KMS-11 (cell line): ENCODE data around the gene ANKFY1.

Source experiments
- H2AFZ ChIP-seq: fragments of 200-600 bp; sonication (generic); 2 replicates; pipeline ENCODE4 v1.6.1; 2016; ENCODE audit warnings: antibody characterized with exemption, mixed run types, low read depth
- H3K27ac ChIP-seq: fragments of 200-600 bp; sonication (generic); 2 replicates; pipeline ENCODE4 v1.6.1; 2016; ENCODE audit warnings: mild to moderate bottlenecking, mixed run types
- H3K27me3 ChIP-seq: fragments of 200-600 bp; sonication (generic); 2 replicates; pipeline ENCODE4 v1.6.1; 2017; ENCODE audit warnings: mild to moderate bottlenecking, low read depth, mixed run types, moderate library complexity; ENCODE audit not compliant: insufficient read depth
- H3K36me3 ChIP-seq: fragments of 200-600 bp; sonication (generic); 2 replicates; pipeline ENCODE4 v1.6.1; 2017; ENCODE audit warnings: mild to moderate bottlenecking, mixed run types; ENCODE audit not compliant: insufficient read depth
- H3K4me1 ChIP-seq: fragments of 200-600 bp; sonication (generic); 2 replicates; pipeline ENCODE4 v1.6.1; 2016; ENCODE audit warnings: mild to moderate bottlenecking, low read depth, mixed run types; ENCODE audit not compliant: poor library complexity, severe bottlenecking
- H3K4me2 ChIP-seq: fragments of 200-600 bp; sonication (generic); 2 replicates; pipeline ENCODE4 v1.7.0; 2016; ENCODE audit warnings: mild to moderate bottlenecking, mixed run types
- H3K4me3 ChIP-seq: fragments of 200-600 bp; sonication (generic); IDR thresholded peaks from 2 replicates; pipeline ENCODE4 v1.6.1; 2017; ENCODE audit warnings: low read depth, low read length, mixed read lengths; ENCODE audit not compliant: insufficient read depth
- H3K79me2 ChIP-seq: fragments of 200-600 bp; sonication (generic); 2 replicates; pipeline ENCODE4 v1.6.1; 2016; ENCODE audit warnings: low read depth, mixed run types; ENCODE audit not compliant: insufficient read depth
- H3K9ac ChIP-seq: fragments of 200-600 bp; sonication (generic); 2 replicates; pipeline ENCODE4 v1.6.1; 2016; ENCODE audit warnings: mild to moderate bottlenecking, mixed run types
- H4K20me1 ChIP-seq: fragments of 200-600 bp; sonication (generic); 2 replicates; pipeline ENCODE4 v1.6.1; 2016; ENCODE audit warnings: mild to moderate bottlenecking, mixed run types; ENCODE audit not compliant: insufficient read depth
- CTCF ChIP-seq: fragments of 200-600 bp; sonication (generic); conservative IDR thresholded peaks from 2 replicates; pipeline ENCODE4 v1.6.1; 2017; ENCODE audit warnings: low read depth, mild to moderate bottlenecking, antibody characterized with exemption, low read length, moderate library complexity, mixed read lengths

Gene ANKFY1

GRCh38 chr17:4162321-4162720 is 101.5 kb downstream of the ANKFY1 start:
- no peak for TF ChIP-seq CTCF
- Histone ChIP-seq H3K4me3 (no peak overlapping the region), H3K4me2 (no peak overlapping the region), H3K27me3 (no peaks in the 10 kb centered on the region), H3K27ac (no peak overlapping the region), H4K20me1 (no peaks in the 10 kb centered on the region), H3K79me2 (no peaks in the 10 kb centered on the region), H3K4me1 (no peaks in the 10 kb centered on the region), H3K9ac (no peak overlapping the region), H2AFZ (no peak overlapping the region), H3K36me3 (no peaks in the 10 kb centered on the region)

- Histone ChIP-seq H3K4me3 (no peak overlapping the region), H3K36me3 (no peaks in the 10 kb centered on the region), H3K27me3 (no peaks in the 10 kb centered on the region), H3K9ac (no peak overlapping the region), H2AFZ (no peak overlapping the region), H3K4me2 (no peak overlapping the region), H4K20me1 (no peaks in the 10 kb centered on the region), H3K27ac (no peak overlapping the region), H3K4me1 (no peaks in the 10 kb centered on the region), H3K79me2 (no peaks in the 10 kb centered on the region)
- TF ChIP-seq CTCF: no peak
Measured at GRCh38 chr17:4161967-4162305, 101.8 kb downstream of the ANKFY1 start.

GRCh38 chr17:4161192-4161966 is 102.4 kb downstream of the ANKFY1 start:
- H2AFZ ChIP-seq: no peak overlapping the region
- no peaks in the 10 kb centered on the region for H3K36me3 ChIP-seq
- H3K9ac ChIP-seq: no peak overlapping the region
- H3K27me3 ChIP-seq: no peaks in the 10 kb centered on the region
- H3K79me2 ChIP-seq: no peaks in the 10 kb centered on the region
- H4K20me1 ChIP-seq: no peaks in the 10 kb centered on the region
- H3K4me3 ChIP-seq: no peak overlapping the region
- no peaks in the 10 kb centered on the region for H3K4me1 ChIP-seq
- no peak overlapping the region for H3K27ac ChIP-seq
- H3K4me2 ChIP-seq: no peak overlapping the region
- TF ChIP-seq CTCF: no peak

- no peaks in the 10 kb centered on the region for H3K36me3 ChIP-seq
- H4K20me1 ChIP-seq: no peaks in the 10 kb centered on the region
- no peaks in the 10 kb centered on the region for H3K4me1 ChIP-seq
- no peaks in the 10 kb centered on the region for H3K79me2 ChIP-seq
- H3K27ac ChIP-seq: no peak overlapping the region
- no peak overlapping the region for H3K9ac ChIP-seq
- H3K4me3 ChIP-seq: no peak overlapping the region
- H3K27me3 ChIP-seq: no peaks in the 10 kb centered on the region
- no peak overlapping the region for H3K4me2 ChIP-seq
- H2AFZ ChIP-seq: no peak overlapping the region
- TF ChIP-seq CTCF: no peak
Measured at GRCh38 chr17:4160294-4160859, 103.4 kb downstream of the ANKFY1 start.
